ENCODE results near the gene ROR2.

The ROR2 gene

GRCh38 chr9:91898451-91899218, 51.4 kb downstream of the ROR2 start:
- DNase-seq = no peak

- DNase-seq = no peak
These were observed 52.8 kb downstream of the ROR2 start for GRCh38 chr9:91897201-91897600.

GRCh38 chr9:91896513-91897121, 53.4 kb downstream of the ROR2 start:
- DNase-seq = no peak

- DNase-seq = no peak
These were observed 53.9 kb downstream of the ROR2 start for GRCh38 chr9:91896097-91896496.

GRCh38 chr9:91894536-91894935, 55.5 kb downstream of the ROR2 start:
- DNase-seq = no peak

GRCh38 chr9:91894023-91894422, 56.0 kb downstream of the ROR2 start:
- no peak for DNase-seq

- no peak for DNase-seq
These were observed 58.1 kb downstream of the ROR2 start for GRCh38 chr9:91891915-91892314.

DNA sequence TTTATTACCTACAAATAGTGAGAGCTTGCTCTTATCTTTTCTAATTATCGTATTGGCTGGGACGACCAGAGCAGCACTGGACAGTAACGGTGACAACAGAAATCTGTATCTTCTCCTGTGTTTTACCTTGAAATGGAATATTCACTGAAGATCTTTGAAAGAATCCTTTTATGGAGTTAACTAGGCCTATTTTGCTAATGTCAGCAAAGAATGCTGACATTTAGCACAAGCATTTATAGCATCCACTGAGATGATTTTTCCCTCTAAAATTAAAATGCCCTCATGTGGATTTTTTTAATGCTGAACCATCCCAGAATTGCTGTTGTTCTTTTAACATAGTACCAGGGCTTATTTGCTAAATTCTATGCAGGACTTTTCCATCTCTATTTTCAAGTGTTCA, 59.4 kb downstream of the ROR2 start:
- DNase-seq = no peak

DNA sequence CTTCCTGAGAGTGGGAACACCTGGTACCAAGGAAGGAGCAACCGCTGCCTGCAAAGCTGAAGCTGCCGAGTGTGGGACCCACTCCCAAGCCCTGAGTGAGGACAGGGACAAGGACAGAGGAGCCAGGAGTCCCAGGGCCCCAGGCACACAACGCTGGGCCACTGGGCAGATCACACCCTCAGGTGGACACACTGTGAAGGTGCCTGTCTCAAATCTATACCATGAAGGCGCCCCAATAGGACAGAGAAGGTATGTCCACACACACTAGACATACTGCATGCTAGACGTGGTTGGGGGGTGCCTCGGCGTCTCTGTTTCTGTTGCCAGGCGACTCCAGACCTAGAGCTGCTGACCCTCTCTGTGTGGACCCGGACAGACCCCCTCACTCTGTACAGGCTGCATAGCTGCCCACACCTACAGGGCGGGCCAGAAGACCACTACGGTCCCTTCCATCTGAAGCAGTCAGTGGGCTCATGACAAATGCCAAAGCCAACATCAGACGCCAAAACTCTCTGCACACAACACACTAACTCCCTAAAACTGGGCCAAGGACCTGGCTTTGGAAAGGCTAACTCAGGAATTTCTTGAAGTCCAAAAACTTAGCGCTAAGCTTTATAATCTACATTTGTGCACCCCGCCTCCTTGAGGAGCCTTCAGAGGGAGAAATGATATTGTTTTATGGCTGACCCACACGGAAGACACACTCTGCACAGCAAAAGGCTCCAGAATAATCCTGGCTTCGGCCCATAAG, 60.7 kb downstream of the ROR2 start:
- DNase-seq = no peak

- no peak for DNase-seq
These were observed 63.5 kb downstream of the ROR2 start for GRCh38 chr9:91886414-91887076.

GRCh38 chr9:91885746-91886413, 64.1 kb downstream of the ROR2 start:
- DNase-seq = no peak

- DNase-seq = no peak
These were observed 65.0 kb downstream of the ROR2 start for GRCh38 chr9:91884696-91885687.

- DNase-seq = no peak
These were observed 65.9 kb downstream of the ROR2 start for GRCh38 chr9:91884153-91884552.

GRCh38 chr9:91883503-91883902, 66.5 kb downstream of the ROR2 start:
- DNase-seq = no peak

- no peak for DNase-seq
These were observed 67.4 kb downstream of the ROR2 start for GRCh38 chr9:91882627-91883026.

DNA sequence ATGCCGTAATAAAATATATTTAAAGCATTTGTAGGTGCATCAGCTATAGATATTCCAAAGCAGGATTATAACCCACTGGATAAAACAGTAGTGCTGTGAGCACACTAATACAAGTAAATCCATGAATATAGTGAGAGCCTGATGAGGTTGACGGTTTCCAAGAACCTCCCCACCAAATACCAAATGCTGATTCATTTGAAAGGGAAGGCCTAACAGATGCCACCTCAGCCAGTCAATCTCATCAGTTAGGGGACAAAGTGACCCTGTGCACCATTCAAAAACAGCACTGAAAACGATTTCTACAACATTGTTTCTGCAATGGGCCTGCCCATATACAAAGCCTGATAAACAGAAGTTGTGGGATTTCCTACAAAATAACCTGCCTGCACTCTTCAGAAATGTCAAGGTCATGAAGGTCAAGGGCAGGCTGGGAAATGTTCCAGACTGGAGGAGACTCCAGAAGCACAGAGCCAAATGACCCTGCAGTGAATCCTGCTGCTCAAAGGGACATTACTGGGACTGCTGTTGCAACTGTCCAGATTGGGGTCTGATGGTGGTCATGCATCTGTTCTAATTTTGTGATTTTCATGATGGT, 69.6 kb downstream of the ROR2 start:
- DNase-seq = no peak

DNA sequence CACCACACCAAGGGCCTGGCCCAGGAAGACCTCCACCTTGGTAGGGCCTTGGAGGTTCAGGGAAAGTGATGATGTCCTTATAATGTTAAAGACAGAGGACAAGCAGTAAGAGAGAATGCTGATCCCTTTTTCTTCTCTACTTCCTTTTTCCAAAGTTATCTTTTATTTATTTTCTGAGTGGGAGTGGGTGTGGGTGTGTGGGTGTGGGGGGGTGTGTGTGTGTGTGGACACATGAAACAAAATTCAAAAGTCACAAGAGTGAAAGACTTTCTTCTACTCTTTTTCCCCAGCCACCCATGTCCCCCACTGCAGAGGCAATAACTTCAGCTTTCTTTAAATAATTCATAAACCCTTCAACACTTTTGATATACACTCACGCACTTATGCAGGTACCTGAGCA, 70.8 kb downstream of the ROR2 start:
- DNase-seq = no peak

GRCh38 chr9:91873637-91874051, 76.4 kb downstream of the ROR2 start:
- no peak for DNase-seq

- DNase-seq = no peak
These were observed 81.2 kb downstream of the ROR2 start for GRCh38 chr9:91868732-91869391.

DNA sequence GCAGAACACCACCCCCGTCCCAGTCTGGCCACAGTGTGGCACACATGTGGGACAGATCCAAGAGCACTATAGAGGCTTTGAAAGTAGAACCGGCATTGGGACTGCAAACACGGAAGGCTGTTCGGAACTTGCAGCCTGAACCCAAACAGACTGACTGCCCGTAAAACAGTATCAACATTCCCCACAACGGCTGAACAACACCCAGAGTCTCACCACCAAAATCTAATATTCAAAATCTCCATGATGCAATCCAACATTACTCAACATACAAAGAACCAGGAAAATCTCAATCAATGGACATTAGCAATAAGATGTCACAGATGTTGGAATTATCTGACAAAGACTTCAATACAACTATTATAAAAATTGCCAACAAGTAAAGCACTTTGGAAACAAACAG, 82.3 kb downstream of the ROR2 start:
- no peak for DNase-seq

GRCh38 chr9:91865041-91865440, 85.0 kb downstream of the ROR2 start:
- DNase-seq = no peak
